Lower leg skin (tissue), 3 donors: ENCODE measurements around the gene SIL1.

ENCODE experiments used
- CTCF ChIP-seq, 3 donors: fragments of 450-650 bp; IDR thresholded peaks; one replicate each; pipeline ENCODE4 v1.5.1; 2016; ENCODE audit warnings: antibody characterized with exemption in 3 of 3, mild to moderate bottlenecking in 3 of 3, moderate library complexity in 2 of 3
- POLR2A ChIP-seq, 2 donors: fragments of 450-650 bp; IDR thresholded peaks; one replicate each; pipeline ENCODE4 v1.6.1; 2016 to 2017; ENCODE audit warnings: antibody characterized with exemption in 2 of 2, mild to moderate bottlenecking in 1 of 2, moderate library complexity in 1 of 2

GRCh38 chr5:138960145-138960692 is 237.9 kb downstream of the SIL1 start:
- TF ChIP-seq POLR2A (IDR thresholded peaks at IDR 0.05) (no peak), CTCF (IDR thresholded peaks at IDR 0.05) (no peak)
